GM12873 (cell line): Measurements from ENCODE around the gene EN1.

ENCODE experiments used
- CTCF ChIP-seq: IDR thresholded peaks from 2 replicates; pipeline ENCODE4 v1.5.1; 2012; ENCODE audit warnings: low read depth, mild to moderate bottlenecking, moderate library complexity, low read length, control low read depth; ENCODE audit not compliant: insufficient read depth; ENCODE audit errors: missing control alignments

The EN1 gene

GRCh38 chr2:118878531-118879149 lies 31.2 kb upstream of the EN1 start:
- no peak for TF ChIP-seq CTCF

GRCh38 chr2:118875318-118875717 lies 27.9 kb upstream of the EN1 start:
- TF ChIP-seq CTCF, result no peak

GRCh38 chr2:118874324-118874723 lies 26.9 kb upstream of the EN1 start:
- TF ChIP-seq CTCF, result no peak

GRCh38 chr2:118865106-118865505 lies 17.7 kb upstream of the EN1 start:
- TF ChIP-seq CTCF, result peak; percentile 74

GRCh38 chr2:118864207-118864606 lies 16.8 kb upstream of the EN1 start:
- TF ChIP-seq CTCF, result no peak

- TF ChIP-seq CTCF, result no peak
Observed at GRCh38 chr2:118861731-118862130, 14.3 kb upstream of the EN1 start.

- no peak for TF ChIP-seq CTCF
Observed at GRCh38 chr2:118861242-118861641, 13.8 kb upstream of the EN1 start.

- TF ChIP-seq CTCF, result no peak
Observed at GRCh38 chr2:118860506-118860905, 13.1 kb upstream of the EN1 start.
